RWPE1 (cell line): ENCODE results near the gene HGFAC.

Source experiments
- CTCF ChIA-PET: fragments of 350-600 bp; sonication (Branson Sonifier 250); formaldehyde crosslinking; extraction: SDS; loops from one replicate; lab custom pipeline; 2021; lab: Yijun Ruan, JAX
- POLR2A ChIA-PET: fragments of 400-600 bp; formaldehyde crosslinking; extraction: SDS; loops from one replicate; lab custom pipeline; 2020; ENCODE audit warnings: antibody characterized with exemption; ENCODE audit not compliant: low non-redundant PET; lab: Yijun Ruan, JAX
- DNase-seq: peaks from one replicate; pipeline ENCODE4 v3.0.0; 2012; ENCODE audit warnings: low spot score
- H3K27ac ChIP-seq: fragments of 450-650 bp; 2 replicates; pipeline ENCODE4 v1.5.1; 2017
- TF ChIP-seq, protein P1 (sequence below): fragments of 450-650 bp; conservative IDR thresholded peaks from 2 replicates; pipeline ENCODE4 v1.5.1; 2017; ENCODE audit warnings: low read depth, mild to moderate bottlenecking

HGFAC gene

GRCh38 chr4:3480528-3481112 is 38.9 kb downstream of the HGFAC start:
- TF ChIP-seq, protein P1, sequence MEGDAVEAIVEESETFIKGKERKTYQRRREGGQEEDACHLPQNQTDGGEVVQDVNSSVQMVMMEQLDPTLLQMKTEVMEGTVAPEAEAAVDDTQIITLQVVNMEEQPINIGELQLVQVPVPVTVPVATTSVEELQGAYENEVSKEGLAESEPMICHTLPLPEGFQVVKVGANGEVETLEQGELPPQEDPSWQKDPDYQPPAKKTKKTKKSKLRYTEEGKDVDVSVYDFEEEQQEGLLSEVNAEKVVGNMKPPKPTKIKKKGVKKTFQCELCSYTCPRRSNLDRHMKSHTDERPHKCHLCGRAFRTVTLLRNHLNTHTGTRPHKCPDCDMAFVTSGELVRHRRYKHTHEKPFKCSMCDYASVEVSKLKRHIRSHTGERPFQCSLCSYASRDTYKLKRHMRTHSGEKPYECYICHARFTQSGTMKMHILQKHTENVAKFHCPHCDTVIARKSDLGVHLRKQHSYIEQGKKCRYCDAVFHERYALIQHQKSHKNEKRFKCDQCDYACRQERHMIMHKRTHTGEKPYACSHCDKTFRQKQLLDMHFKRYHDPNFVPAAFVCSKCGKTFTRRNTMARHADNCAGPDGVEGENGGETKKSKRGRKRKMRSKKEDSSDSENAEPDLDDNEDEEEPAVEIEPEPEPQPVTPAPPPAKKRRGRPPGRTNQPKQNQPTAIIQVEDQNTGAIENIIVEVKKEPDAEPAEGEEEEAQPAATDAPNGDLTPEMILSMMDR: peak; percentile 98
- H3K27ac ChIP-seq: peak overlapping the region; percentile 16; the same call in 1 of the 2 replicates
- DNase-seq: peak; percentile 39
- ChIA-PET POLR2A (no interaction called here), CTCF (interaction anchor here (0.6 to 2.2 kb wide), 4 partner anchors 9 to 136 kb away, joined by 3 to 9 read pairs (median 6); no protein-coding TSS in a partner anchor)

DNA sequence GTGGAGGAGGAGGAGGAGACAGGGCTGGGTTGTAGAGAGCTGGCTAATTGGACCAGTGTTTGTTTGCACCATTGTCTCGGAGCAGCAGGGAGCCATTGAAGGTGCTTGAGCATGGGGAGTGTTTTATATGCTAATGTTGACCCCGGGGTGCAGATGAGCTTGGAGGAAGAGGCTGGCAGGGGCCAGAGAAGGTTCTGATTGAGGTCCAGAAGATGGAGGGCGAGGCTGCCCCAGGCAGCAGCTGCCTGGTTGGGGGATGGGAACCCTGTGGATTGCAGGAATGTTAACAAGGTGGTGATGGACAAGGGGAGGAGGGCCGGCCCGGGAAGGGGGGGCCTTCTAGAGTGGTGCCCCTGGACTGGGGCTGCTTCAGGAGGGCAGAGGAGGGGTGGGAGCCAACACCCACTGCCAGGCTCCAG is 39.4 kb downstream of the HGFAC start:
- CTCF ChIA-PET: interaction anchor here (0.6 to 2.2 kb wide), 4 partner anchors 10 to 137 kb away, joined by 3 to 9 read pairs (median 6); no protein-coding TSS in a partner anchor
- H3K27ac ChIP-seq: peak overlapping the region; percentile 16; the same call in 1 of the 2 replicates
- TF ChIP-seq, protein P1: no peak
- DNase-seq: no peak
- POLR2A ChIA-PET: no interaction called here

GRCh38 chr4:3481783-3482393 is 40.1 kb downstream of the HGFAC start:
- peak overlapping the region; percentile 16; the same call in 1 of the 2 replicates for H3K27ac ChIP-seq
- ChIA-PET CTCF (interaction anchor here (0.6 to 2.2 kb wide), 2 partner anchors 10 to 608 kb away, joined by 4 to 9 read pairs; no protein-coding TSS in a partner anchor), POLR2A (no interaction called here)
- TF ChIP-seq, protein P1: no peak
- no peak for DNase-seq

DNA sequence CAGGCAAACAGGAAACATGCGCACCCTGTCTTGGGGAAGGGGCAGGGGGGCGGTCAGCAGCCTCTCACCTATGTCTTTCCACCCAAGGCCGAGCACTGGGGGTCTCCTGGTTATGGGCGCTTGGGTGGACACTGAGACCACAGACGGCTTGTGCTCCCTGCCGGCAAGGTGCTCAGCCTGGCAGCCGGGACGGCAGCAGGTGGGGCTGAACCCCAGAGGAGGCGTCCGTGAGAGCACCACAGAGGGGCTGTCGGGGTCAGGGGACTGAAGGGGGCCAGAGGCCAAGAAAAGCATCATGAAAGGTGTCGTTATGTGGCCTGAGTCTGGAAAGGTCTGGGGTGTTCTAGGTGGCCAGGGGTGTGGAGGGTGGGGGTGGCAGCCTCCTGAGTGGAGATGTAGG is 40.9 kb downstream of the HGFAC start:
- no peak for DNase-seq
- POLR2A ChIA-PET: no interaction called here
- CTCF ChIA-PET: no interaction called here
- H3K27ac ChIP-seq: no peak overlapping the region
- TF ChIP-seq, protein P1: no peak

DNA sequence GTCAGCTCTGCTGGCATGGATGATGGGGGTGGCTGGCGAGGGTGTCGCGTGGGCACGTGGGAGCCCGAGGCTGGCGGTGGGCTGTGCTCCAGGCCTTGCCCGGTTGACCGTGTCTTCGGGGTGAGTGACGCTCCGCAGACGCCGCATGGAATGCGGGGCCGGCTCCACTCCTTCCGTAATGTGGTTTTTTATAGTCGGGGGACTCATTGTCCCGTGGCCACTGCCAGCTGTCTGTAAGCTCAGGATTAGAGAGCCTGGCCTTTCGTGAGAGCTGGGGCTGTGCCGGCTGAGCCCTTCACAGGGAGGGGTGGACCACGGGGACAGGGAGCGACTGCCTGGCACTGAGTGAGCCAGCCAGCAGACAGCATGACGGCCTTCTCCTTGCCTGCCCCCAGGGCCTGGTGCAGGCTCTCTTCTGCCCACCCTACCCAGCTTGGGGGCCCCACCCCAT is 41.7 kb downstream of the HGFAC start:
- peak overlapping the region; percentile 91 for H3K27ac ChIP-seq
- POLR2A ChIA-PET: no interaction called here
- TF ChIP-seq, protein P1: no peak
- CTCF ChIA-PET: no interaction called here
- no peak for DNase-seq

DNA sequence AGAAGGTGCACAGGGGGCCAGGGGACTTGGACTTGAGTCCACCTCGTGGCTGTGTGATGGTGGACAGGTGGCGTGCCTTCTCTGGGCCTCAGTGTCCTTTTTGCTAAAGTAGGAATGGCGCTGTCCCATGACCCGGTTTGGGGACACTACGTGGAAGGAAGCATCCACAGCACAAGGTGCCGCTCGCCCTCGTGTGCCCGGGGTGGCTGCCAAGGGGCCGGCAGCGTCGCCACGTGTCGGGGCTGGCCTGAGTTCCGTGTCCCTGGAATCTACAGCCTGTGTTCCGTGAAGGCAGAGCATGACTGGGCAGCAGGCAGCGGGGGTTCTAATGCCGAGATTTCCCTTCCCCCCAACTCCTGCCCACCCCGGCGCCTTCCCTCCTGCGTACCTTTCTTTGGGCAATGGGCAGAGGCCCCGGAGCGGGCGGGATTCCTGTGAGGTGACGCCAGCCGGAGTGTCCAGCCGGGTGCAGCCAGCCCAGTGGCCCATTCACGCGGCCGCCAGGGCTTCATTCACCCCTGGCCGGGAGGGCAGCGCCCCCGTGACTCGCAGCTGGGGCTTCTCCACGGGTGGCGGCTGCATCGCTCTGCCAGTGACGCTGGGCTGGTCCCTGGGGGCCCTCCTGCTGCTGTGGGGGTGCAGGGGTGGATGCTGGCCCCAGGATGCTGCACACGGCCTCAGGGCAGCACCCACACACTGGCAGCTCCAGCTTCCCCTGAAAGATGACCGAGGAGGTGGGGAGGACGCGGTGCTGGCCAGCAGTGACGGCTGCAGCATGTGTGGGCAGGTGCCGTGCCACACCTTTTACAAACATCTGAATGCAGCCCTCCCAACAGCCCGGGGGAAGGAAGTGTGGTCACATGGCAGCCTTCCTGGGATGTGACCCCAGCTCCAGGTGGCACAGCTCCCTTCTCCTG is 42.5 kb downstream of the HGFAC start:
- TF ChIP-seq, protein P1: no peak
- POLR2A ChIA-PET: no interaction called here
- peak; percentile 82 for DNase-seq
- H3K27ac ChIP-seq: peak overlapping the region; percentile 91
- CTCF ChIA-PET: no interaction called here
